HG02938 (cell line): ENCODE data around the gene THRB.
"Not testable (repeated sequence)": the region's sequence is repeated elsewhere in the genome, so short reads cannot be mapped to it uniquely, and the experiment has no call there.

Experiments
- ATAC-seq: cut with Tn5 transposase; IDR thresholded peaks from one replicate; pipeline ENCODE4 v1.9.1; 2021; ENCODE audit warnings: mild to moderate bottlenecking, moderate library complexity; ENCODE audit not compliant: unreplicated experiment

Gene THRB

DNA sequence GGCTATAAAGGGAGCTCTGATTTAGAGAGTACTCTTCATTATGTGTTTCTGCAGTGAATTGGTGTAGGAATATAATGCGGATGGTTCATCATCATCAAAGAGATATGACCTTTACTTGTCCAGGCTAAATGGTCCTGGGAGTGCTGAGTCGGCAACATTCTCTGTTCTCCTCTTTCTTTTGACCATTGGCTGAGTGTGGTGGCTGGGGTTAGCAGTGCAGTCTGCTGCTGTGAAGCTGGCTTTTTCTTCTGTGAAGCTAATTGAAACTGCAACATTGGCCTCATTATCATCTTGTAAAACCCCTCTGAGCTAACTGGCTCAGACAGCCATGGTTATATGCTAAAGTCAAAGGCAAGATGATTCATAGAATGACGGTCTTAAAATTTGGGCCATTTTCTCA, 83.8 kb downstream of the THRB start:
- no peak for ATAC-seq

DNA sequence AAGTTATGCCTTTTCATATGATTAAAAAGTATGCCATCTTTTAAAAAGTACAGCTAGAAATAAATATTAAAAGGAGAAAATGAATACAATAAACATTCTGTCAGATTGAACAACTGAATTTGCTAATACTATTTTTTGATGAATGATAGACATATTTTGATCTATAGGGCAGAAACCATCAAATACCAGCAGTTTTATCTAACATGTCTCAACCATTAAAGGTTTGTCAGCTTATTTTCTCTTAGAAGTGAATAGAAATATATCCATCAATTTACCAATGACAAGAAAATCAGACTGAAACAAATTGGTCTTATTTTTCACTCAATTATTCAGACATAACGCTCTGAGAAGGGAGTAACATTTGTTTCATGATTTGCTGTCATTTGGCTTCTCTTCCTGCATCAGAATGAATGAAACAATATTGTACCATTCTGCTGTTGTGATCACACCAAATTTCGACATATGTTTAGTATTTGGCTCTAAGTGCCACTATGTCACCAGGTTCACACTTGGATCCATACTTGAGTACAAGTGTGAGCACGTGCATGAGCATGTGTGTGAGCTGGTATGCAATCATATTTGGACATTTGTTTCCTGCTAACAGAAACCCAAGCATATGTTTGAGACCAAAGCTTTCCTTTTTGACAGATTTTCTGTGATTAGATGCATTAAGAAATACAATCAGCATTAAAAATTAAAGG, 86.5 kb downstream of the THRB start:
- ATAC-seq, result no peak

DNA sequence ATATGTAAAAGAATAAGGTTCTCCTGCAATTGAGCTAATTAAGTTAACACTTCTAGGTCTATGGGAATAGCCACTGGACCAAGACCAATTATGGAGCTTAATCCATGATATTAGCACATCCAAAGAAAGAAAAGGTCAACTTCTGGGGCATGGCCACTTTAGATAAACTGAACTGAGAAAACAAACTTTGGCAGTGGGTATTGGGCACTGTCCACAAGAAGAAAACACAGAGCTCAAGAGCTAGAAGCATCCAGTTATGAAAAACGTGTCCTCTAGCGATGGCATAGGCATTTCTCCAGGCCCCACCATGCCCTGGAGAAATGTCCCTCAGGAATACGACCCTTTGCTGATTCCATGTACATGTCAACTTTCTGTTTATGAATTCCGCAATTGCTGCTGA, 87.8 kb downstream of the THRB start:
- ATAC-seq, result no peak

DNA sequence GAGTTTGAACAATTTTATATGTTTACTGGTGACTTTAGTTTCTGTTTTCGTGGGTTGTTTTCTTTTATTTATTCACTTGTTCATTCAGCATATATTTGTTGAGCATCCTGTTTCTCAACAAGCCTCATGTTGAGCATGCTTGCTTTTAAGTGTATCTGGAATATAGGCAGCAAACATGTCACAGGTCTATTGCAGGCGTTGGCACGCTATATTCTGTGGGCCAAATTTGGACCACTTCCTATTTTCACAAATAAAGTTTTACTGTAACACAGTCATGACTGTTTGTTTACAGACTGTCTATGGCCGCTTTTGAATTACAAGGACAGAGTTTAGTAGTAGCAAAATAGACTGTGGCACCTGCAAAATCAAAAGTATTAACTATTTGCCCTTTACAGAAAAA, 89.6 kb downstream of the THRB start:
- ATAC-seq, result no peak

DNA sequence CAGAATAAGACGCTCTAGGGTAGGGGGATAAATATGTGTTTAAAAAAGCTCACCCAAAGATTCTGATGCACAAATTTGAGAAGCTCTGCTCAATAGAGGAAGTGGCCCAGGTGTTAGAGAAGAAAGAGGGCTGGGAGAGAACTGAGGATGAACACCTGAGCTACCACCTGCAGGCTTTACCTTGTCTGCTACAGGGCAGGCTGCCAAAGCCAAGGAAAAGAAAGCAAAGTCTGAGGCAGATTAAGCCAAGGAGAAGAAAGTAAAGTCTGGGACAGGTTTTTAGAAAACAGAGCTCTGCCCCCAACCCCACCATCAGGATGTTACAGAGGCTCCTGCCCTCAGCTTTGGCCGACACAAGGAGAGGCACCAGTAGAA, 92.9 kb downstream of the THRB start:
- no peak for ATAC-seq

DNA sequence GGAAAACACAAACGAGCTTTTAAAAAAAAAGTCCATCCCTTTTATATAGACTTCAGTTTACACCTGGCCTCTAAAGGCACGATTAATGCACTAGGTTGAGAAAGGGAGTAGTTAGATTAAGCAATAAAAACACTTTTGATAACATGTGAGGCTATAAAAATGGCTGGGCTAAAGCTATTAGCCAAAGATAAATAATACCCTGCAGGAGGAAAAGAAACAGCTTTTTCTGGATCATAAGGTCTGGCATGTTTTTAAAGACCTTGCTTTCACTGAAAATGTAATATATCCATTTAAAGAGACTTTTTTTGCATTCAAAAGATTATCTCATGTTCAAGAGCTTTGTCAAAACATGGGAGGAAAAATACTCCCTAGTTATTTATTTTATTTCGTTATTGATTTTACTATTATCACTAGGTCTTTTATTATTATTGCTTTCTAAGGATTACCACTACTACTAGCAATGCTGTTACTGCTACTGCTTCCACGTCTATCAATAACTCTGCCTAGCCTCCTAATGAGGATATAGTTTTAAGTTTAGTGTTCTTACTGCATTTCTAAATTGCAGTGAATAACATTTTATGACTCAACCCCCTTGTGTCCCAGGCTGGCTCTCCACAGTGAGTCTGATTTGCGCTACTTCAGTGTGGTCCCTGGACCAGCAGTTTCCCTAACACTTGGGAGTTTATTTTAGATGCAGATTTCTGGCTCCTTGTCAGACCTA, 93.4 kb downstream of the THRB start:
- ATAC-seq, result no peak

DNA sequence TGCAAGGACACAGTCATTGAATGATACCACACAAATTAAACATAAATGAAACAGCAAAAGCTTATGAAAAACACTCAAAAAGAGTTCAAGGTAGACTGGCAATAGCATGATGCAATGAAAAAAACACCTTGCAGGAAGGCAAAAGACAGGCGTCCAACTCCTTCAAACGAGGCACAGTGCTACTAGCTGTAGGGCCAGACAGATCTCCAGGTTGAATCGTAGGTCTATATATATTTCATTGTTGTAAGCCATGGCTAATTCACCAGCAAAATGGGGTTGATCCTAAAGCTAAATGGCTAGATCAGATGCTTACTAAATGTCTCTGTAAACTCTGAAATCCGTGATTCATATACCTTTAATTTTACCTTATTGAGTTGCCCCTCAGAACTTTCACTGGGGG, 94.2 kb downstream of the THRB start:
- no peak for ATAC-seq

DNA sequence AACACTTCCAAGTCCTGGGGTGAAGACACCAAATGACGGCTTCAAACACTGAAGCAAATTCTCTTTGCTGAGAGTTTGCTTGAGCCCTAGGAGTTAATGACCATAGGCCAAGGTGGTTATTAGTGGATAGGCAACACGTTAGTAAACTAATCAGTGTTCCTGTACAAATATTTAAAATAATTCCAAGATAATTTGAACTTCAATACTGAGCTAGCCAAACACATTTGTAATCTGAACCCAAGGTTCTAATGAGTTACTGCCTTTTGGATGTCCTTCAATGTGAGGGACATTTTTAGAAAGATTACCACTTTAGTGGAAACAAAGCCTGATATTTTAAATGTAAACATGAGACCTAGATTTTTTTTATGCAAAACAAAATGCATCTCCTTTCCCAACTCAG, 94.6 kb downstream of the THRB start:
- ATAC-seq, result no peak

DNA sequence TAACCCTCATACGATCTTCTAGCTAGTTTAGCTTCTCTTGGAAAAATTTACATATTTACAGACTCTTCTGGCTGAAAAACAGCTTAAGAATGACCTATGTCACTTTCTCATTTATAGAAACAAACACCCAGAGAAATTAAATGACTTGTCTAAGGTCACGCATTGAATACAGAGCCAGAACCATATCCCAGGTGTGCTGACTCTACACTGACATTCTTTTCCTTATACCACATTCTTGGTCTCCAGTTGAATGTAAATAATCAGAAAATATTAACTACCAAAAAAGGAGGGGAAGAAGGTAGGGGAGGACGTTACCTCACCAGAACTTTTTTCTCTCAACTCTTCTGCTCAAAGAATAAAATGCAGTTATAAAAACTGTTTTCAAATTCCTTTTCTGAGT, 95.0 kb downstream of the THRB start:
- ATAC-seq, result no peak

DNA sequence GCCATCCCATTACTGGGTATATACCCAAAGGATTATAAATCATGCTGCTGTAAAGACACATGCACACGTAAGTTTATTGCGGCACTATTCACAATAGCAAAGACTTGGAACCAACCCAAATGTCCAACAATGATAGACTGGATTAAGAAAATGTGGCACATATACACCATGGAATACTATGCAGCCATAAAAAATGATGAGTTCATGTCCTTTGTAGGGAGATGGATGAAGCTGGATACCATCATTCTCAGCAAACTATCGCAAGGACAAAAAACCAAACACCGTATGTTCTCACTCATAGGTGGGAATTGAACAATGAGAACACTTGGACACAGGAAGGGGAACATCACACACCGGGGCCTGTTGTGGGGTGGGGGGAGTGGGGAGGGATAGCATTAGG, 95.9 kb downstream of the THRB start:
- ATAC-seq, result not testable (repeated sequence)

DNA sequence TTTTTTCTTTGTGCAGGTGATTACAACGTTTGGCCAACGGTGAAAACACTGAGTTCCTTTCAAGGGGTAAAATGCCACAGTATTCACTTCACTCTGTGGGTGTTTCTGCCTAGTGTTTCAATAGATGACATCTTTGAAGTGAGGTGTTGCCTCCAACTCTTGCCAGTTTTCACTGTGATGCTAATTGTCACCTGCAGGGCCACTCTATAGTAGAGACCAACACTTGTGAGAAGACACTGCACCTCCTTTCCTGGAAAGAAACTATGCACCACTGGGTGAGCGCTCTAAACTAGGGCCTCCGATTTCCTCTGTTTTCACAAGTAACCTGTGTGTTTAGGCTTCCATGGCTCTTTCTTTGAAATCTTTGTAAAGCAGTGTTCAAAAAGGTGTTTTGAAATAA, 98.3 kb downstream of the THRB start:
- ATAC-seq, result no peak

DNA sequence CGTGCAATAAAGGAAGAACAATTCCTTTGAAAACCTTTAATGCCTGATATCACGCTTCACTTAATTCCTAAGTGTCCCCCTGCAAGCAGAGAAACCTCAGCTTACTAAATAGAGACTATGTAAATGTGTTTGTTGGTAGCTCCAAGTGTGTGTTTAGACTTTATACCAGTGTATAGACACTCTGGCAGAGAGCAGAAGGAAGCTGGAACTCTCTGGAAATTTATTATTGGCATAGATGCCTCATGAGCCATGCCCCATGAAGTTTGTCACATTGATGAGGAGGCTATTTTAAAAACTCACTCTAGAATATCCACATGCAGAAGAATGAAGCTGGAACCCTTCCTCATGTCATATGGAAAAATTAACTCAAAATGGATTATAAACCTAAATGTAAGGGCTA, 99.9 kb downstream of the THRB start:
- no peak for ATAC-seq

DNA sequence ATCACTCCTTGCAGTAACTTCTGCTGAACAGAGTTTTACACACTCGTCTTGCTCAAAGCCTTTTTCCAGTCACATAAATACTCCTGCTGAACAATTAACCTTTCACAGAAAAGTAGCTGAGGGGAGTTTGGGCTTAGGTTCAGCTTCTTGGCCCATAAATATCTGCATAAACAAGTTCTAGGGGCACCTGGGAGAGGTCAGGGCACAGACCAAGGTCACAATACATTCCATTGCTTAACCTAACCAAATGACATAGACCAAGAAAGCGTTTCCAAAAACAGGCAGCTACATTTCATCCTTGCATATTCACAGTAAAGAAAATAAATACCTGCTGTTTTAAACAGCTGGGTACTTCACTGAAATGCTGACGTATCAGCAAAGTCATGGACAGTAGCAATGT, 101.3 kb downstream of the THRB start:
- no peak for ATAC-seq

DNA sequence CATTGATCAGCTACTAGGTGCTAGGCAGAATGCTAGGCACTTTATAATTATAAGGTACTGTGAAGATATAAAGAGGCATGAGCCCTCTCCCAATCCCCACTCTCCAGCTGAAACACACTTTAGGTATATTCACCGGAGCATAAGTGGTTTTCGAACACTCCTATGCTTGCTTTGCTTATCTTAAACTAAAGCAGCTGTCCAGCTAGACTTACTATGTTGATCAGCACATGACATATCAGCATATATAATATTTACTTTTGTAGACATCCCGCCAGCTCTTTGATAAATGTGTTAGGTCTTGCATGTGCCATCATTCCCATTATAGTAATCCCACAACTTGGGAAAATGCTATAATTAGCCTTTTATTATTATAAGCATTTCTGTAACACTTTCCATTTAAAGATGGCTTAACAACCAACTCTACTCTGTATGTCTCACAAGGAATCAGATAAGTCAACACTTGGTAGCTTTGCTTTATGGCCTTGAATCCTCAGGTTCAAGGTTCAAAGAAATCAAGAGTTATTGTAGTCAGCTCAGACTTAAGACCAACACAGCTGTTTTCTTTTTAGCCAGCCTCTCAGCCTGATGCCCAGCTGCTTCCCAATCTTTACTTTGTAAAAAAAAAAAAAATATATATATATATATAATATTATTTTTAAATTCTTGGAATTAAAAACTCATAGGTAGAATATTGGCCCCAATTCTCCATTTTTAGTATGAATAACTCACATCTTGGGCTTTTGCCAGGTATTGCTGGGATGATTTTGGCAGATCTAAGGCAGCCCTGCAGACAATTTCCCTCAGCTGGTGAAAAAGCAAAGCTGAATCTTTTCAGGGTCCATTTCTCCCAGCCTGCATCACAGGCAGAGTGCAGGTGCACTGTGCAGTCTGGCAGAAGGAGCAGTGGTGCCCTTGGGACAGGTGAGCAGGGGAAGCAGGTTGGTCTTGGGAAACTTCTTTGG, 104.2 kb downstream of the THRB start:
- no peak for ATAC-seq

DNA sequence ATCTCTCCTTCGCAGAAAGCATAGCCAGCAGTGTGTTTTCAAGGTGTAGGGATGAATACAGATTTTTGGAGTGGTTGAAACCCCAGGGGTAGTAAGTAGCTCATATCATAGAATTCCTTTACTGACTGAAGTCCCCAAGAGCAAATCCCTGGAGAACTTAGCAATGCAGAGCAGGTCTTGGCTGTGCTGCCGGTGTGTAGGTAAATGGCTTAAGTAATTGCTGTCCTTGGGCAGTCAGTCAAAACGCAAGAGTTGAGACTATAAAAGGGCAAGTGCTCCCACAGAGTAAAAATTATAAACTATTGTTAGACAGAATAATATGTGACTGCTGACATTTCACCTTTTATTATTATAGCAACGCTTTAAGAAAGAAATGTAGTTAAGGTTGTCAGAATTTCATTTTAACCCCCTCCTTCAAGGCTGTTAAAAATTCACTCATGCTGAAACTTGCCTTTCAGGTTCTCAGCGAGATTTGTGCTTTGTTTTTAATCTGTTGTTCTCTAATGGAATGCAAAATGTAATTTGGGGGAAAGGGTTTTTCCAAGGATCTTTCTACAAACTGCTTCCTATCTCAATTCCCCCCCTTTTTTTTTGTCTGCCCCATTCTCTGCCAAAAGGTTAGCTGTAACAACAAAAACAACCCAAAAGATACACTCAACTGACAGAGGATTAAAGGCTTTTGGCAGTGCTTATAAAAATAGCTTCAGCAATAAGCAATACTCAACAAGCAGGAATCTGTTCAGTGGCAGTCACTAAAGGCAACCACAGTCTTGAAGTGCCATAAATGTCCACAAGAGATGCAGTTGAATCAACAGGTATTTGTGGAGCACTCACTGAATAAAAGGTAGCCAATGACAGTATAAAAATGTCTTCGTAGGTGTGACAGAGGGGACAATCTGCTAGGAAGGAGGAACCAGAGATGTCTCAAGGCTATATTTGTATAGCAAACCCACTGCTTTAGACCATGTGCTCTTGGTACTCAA, 105.3 kb downstream of the THRB start:
- no peak for ATAC-seq

DNA sequence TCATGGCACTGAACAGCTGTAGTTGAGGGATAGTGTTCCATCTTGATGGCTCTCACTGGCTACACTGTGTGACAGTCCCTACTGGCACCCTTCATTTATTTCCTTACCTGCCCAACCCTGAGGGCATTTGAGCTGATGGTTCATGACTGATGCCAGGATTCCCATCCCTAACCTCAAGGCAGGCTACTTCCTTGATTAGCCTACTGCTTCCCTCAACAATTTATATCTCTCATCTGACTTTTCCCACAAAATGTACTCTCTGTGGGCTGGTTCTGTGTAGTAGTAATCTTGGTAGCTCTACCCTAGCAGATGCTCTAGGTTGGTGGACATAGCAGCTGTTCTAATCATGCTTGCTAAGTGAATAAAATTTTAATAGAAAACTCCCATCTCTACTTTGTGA, 106.0 kb downstream of the THRB start:
- ATAC-seq, result no peak

DNA sequence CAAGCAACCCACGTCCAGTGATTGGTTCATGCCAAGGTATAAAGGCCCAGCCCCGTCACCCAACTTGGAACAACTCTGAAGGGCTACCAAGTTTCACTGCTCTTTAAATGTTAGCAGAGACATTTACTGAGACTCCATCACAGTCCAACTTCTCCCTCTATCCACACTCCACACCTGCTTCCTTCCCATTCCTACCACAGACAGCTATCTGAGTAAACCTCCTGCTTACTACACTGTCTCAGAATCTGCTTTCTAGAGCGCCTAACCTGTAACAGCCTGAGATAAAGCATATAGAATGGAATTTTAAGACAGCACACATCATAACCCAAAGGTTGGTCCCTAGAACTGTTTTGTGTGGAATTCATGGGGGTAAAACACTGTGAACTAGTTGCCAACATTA, 106.5 kb downstream of the THRB start:
- no peak for ATAC-seq

DNA sequence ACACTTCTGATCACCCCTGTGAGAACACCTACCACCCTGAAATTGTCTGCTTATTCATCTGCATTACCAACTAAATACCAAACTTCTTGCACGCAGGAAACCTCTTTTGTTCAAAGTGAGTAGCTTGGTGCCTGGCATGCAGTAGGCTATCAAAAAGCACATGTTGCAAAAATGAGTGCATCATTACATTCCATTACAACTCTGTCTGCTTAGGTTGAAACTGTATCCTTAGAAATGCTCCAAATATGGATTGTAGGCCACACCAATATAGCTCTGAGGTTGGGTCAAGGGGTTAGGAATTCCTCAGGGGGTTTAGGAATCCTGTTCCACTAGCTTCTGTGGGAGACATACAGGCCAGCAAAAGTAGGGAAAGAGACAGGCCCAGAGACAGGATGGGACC, 107.2 kb downstream of the THRB start:
- no peak for ATAC-seq

DNA sequence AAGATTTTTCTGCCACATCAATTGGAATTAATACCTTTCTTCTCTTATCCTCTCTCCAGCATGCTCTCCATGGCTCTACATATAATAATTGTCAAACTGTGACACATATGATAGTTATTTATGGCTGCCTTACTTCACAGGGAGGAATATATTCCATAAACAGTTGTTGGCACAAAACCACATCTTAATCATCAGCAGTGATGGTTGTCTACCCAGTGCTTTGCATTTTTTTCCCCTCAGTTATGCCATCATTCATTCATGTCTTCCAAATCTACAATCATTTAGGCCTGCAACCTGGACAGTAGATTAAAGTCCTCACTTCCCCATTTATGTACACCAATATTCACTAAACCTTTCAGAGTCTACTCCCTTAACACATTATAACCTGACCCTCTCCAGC, 107.7 kb downstream of the THRB start:
- no peak for ATAC-seq

DNA sequence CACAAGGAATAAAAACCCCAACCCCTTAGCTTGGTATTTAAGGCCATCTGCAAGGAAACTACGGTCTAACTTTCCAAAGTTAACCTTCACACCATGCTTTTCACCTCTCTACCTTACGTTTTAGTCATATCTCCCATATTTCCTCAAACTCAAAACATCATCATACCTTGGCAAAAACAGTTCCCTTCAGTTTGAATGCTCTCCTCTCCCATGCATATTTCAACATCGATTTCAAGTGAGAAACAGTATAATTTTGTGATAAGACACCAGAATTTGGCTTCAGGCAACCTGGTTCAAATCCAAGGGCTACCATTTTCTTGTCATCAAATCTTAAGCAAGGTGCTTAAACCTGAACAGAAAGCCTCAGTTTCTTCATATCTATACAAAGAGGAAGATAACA, 108.2 kb downstream of the THRB start:
- ATAC-seq, result no peak
